HG03439 (cell line): ENCODE data around the gene OTOGL.
A peak's percentile ranks its signal among the peaks of the same experiment; 100 is the strongest.

Experiments used
- ATAC-seq: cut with Tn5 transposase; IDR thresholded peaks from one replicate; pipeline ENCODE4 v1.9.1; 2021; ENCODE audit warnings: mild to moderate bottlenecking, moderate library complexity; ENCODE audit not compliant: unreplicated experiment

Gene OTOGL

GRCh38 chr12:80356097-80356496, 256.8 kb downstream of the OTOGL start:
- no peak for ATAC-seq

- ATAC-seq: no peak
Observed at GRCh38 chr12:80359703-80360102, 260.4 kb downstream of the OTOGL start.

GRCh38 chr12:80364056-80364455, 264.7 kb downstream of the OTOGL start:
- ATAC-seq: no peak

- ATAC-seq: no peak
Observed at GRCh38 chr12:80373666-80374065, 274.3 kb downstream of the OTOGL start.

GRCh38 chr12:80374615-80375014, 275.3 kb downstream of the OTOGL start:
- no peak for ATAC-seq

GRCh38 chr12:80377140-80377794, 277.9 kb downstream of the OTOGL start:
- no peak for ATAC-seq

GRCh38 chr12:80381121-80381520, 281.8 kb downstream of the OTOGL start:
- no peak for ATAC-seq

- ATAC-seq: no peak
Observed at GRCh38 chr12:80382254-80382653, 282.9 kb downstream of the OTOGL start.

- no peak for ATAC-seq
Observed at GRCh38 chr12:80400571-80400991, 301.2 kb downstream of the OTOGL start.

- ATAC-seq: no peak
Observed at GRCh38 chr12:80401191-80401590, 301.9 kb downstream of the OTOGL start.

- ATAC-seq: no peak
Observed at GRCh38 chr12:80404629-80405028, 305.3 kb downstream of the OTOGL start.

- ATAC-seq: no peak
Observed at GRCh38 chr12:80406253-80406652, 306.9 kb downstream of the OTOGL start.

GRCh38 chr12:80411787-80412186, 312.4 kb downstream of the OTOGL start:
- no peak for ATAC-seq

- peak; percentile 58 for ATAC-seq
Observed at GRCh38 chr12:80412343-80412953, 313.1 kb downstream of the OTOGL start.

GRCh38 chr12:80413462-80413861, 314.1 kb downstream of the OTOGL start:
- no peak for ATAC-seq

GRCh38 chr12:80415466-80415865, 316.1 kb downstream of the OTOGL start:
- ATAC-seq: no peak

GRCh38 chr12:80419644-80420043, 320.3 kb downstream of the OTOGL start:
- no peak for ATAC-seq

GRCh38 chr12:80420075-80420474, 320.7 kb downstream of the OTOGL start:
- ATAC-seq: no peak

GRCh38 chr12:80422550-80422949, 323.2 kb downstream of the OTOGL start:
- ATAC-seq: no peak
